Measurements from ENCODE around the gene DGCR2. TPM values are rescaled to one million over a fixed set of nuclear protein-coding genes. Genes with fewer than 3 reads are reported as not detected.
A peak's percentile ranks its signal among the peaks of the same experiment; 100 is the strongest.

DGCR2 gene
- total RNA-seq, 2 experiments from 2014 or later = 29.7 to 30.8 TPM

DNA sequence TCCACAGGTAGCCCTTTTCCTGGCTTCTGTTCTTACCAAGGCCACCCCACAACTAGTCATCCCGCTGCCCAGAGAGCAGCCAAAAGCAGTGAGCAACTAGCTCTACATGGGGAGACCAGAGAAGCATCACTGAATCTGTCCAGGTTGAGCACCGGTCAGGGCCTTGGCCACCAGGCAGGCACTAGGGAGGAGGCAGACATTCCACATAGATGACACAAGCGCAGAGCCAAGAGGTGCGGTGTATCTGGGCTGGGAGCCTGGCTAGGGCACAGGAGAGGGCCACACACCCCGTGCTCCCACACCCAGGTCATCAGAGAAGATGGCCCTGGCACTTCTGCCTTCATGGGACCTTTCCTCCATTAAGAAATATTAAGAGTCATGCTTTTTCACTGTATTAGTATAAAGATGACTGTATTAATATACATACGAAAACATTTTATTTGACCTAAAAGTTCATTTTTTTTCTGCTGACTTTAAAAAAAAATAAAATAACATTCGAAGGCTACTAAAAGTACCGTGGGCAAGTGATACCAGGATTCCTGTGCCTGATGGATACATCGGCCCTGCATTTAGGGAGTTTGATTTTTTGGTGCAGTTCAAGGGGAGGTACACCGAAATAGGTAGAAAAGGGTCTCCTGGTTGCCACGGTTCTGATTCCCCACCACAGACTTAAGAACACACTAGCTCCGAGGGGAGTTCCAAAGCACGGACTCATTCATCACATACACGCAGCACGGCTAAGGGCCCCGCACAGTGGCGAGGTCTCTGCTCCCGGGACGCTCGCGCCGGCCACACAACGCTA is 1.2 kb downstream of the DGCR2 start:
- Mint-ChIP-seq H3K27me3 (no peaks in the 10 kb centered on the region), H3K9me3 (no peaks in the 10 kb centered on the region), H3K36me3 (ENCODE audit: low read depth) (peaks cover 3% of the 10 kb centered on the region), H3K4me3 (peak overlapping the region; percentile 79), H3K4me1 (peaks cover 49% of the 10 kb centered on the region), H3K27ac (peak overlapping the region; percentile 62)
- DNase-seq = no peak
- CTCF ChIA-PET = interaction anchor here (2.5 to 3.5 kb wide), 2 partner anchors 10 to 24 kb away, joined by 10 to 17 read pairs; partner anchors contain the start of gene ESS2
- POLR2A ChIA-PET = interaction anchor here (1.0 to 2.8 kb wide), 6 partner anchors 10 to 358 kb away, joined by 3 to 41 read pairs (median 6); partner anchors contain the start of genes CDC45, ESS2 and UFD1

DNA sequence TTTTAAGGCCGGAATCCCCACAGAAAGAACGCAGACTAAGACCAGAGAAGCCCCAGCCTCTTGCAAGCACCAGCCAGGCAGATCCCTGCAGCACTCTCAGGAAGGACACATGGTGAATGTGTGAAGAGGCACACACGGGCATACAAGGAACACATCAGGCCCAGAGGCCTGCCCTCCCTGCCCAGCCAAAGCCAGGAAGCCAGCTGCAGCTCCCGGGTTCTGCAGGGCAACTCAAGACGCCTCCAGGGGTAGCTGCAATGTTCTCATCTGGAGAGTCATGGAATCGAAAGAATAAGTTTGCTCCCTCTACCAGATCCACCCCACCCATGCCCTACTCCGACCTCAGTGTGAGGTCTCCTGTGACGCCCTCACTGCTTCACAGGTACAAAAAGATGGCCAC is 2.3 kb downstream of the DGCR2 start:
- Mint-ChIP-seq H3K27me3 (no peaks in the 10 kb centered on the region), H3K4me3 (peak overlapping the region; percentile 13), H3K4me1 (peaks cover 51% of the 10 kb centered on the region), H3K36me3 (ENCODE audit: low read depth) (peaks cover 3% of the 10 kb centered on the region), H3K9me3 (no peaks in the 10 kb centered on the region), H3K27ac (no peak overlapping the region)
- ChIA-PET POLR2A (interaction anchor here (2.8 kb wide), 1 partner anchor 9 kb away, joined by 41 read pairs; no protein-coding TSS in a partner anchor), CTCF (interaction anchor here (2.7 kb wide), 1 partner anchor 24 kb away, joined by 10 read pairs; the partner anchor contains the start of gene ESS2)
- DNase-seq = no peak

DNA sequence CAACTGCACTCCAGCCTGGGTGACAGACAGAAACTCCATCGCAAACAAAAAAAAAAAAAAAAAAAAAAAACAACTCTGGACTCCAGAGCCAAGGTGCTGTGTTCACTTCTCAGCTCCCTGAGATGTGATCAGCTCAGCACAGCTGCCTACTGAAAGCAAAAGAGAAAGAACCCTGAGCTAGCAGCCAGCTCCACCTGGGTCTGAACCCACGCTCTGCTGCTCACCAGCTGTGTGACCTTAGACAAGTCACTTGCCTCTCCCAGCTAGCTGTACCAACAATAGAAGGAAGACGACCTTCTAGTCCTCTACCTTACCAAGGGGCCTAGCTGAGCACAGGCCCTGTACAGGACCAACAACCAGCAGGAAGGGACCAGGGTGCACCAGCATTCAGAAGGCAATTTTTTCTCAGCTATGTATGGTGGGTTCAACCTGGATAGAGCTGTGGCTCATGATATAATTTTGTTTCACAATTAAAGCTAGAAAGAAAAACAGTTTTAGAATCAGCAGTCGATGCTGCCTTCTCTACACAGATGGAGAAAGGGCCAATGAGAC is 3.8 kb downstream of the DGCR2 start:
- POLR2A ChIA-PET = no interaction called here
- CTCF ChIA-PET = interaction anchor here (0.7 to 2.7 kb wide), 3 partner anchors 8 to 26 kb away, joined by 3 to 10 read pairs (median 4); partner anchors contain the start of gene ESS2
- H3K27ac Mint-ChIP-seq = no peak overlapping the region
- H3K27me3 Mint-ChIP-seq = no peaks in the 10 kb centered on the region
- no peaks in the 10 kb centered on the region for H3K9me3 Mint-ChIP-seq
- no peak overlapping the region for H3K4me3 Mint-ChIP-seq
- H3K4me1 Mint-ChIP-seq = peaks cover 55% of the 10 kb centered on the region
- no peak for DNase-seq
- H3K36me3 Mint-ChIP-seq (ENCODE audit: low read depth) = peaks cover 3% of the 10 kb centered on the region

DNA sequence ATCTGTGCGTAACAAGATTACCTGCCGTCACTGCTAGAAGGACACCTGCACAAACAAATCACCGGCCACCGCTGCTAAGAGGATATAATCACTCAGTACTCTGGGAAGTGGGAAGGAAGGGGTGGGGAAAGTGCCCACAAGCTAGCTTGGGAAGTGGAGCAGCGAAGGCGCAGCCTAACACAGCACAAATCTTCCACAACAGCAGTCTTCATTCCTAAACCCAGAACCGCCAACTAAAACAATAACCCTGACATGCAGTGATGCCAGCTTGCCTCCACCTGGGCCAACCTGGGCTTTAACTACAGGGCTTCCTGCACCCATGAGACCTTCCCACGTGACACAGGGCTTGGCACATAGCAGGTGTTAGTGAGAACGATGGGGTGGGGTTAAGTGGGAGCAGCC is 5.1 kb downstream of the DGCR2 start:
- no peak overlapping the region for H3K4me3 Mint-ChIP-seq
- no peaks in the 10 kb centered on the region for H3K27me3 Mint-ChIP-seq
- ChIA-PET POLR2A (interaction anchor here (3.3 kb wide), 1 partner anchor 27 kb away, joined by 12 read pairs; the partner anchor contains the start of gene ESS2), CTCF (interaction anchor here (2.0 to 2.7 kb wide), 2 partner anchors 10 to 27 kb away, joined by 8 to 10 read pairs; partner anchors contain the start of gene ESS2)
- H3K36me3 Mint-ChIP-seq (ENCODE audit: low read depth) = peaks cover 3% of the 10 kb centered on the region
- H3K27ac Mint-ChIP-seq = no peak overlapping the region
- DNase-seq = no peak
- peaks cover 52% of the 10 kb centered on the region for H3K4me1 Mint-ChIP-seq
- H3K9me3 Mint-ChIP-seq = no peaks in the 10 kb centered on the region

DNA sequence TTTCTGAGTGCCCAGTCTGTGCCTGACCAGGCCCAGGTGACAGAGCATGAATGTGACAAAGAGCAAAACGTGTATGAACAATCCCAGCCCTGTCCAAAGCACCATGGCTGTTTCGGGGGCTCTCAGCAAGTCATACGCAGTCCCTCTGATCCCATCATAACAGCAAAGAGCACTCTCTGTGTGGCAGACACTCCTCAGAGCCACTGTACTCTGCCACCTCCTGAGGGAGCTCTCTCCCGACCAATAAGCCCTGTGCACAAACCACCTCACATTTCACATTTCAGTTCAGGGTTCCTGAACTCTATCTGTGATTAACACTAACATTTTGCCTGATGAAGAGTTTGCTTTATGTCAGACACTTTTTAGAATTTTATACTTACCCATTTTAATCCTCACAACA is 6.6 kb downstream of the DGCR2 start:
- no peak overlapping the region for H3K27ac Mint-ChIP-seq
- H3K27me3 Mint-ChIP-seq = no peaks in the 10 kb centered on the region
- POLR2A ChIA-PET = interaction anchor here (3.3 kb wide), 1 partner anchor 29 kb away, joined by 12 read pairs; the partner anchor contains the start of gene ESS2
- H3K4me1 Mint-ChIP-seq = peaks cover 52% of the 10 kb centered on the region
- H3K9me3 Mint-ChIP-seq = no peaks in the 10 kb centered on the region
- CTCF ChIA-PET = interaction anchor here (2.0 kb wide), 1 partner anchor 9 kb away, joined by 8 read pairs; no protein-coding TSS in a partner anchor
- H3K36me3 Mint-ChIP-seq (ENCODE audit: low read depth) = peaks cover 2% of the 10 kb centered on the region
- DNase-seq = no peak
- no peak overlapping the region for H3K4me3 Mint-ChIP-seq

DNA sequence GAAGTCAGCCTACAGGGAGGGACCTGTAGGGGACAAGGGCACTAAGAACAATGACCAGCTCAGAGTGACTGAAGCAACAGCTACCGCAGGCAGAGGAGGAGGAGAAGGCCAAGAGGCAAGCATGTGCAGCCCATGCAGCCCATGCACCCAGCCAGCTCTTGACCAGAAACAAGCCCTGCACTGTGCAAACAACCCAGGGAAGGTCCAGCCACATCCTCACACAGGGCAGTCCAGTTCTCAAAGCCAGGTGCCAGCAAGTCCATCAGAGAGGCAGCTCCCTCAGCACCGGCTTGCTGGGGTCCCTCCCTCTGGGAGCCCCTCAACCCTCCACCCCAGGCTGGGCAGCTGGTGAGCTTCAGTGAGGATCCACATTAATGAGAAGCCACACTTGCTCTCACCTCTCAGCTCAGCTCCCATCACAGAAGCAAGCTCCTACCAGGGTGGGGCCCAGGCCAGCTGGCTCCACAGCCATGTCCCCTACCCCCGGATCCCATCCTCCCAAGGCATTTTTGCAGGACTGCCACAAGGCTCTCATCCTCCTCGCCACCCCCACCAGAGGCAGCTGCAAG is 7.1 kb downstream of the DGCR2 start:
- H3K27ac Mint-ChIP-seq = no peak overlapping the region
- no peak overlapping the region for H3K4me3 Mint-ChIP-seq
- peaks cover 2% of the 10 kb centered on the region for H3K36me3 Mint-ChIP-seq (ENCODE audit: low read depth)
- no peaks in the 10 kb centered on the region for H3K27me3 Mint-ChIP-seq
- DNase-seq = no peak
- ChIA-PET POLR2A (interaction anchor here (3.3 kb wide), 1 partner anchor 29 kb away, joined by 12 read pairs; the partner anchor contains the start of gene ESS2), CTCF (no interaction called here)
- H3K4me1 Mint-ChIP-seq = peaks cover 50% of the 10 kb centered on the region
- H3K9me3 Mint-ChIP-seq = no peaks in the 10 kb centered on the region

DNA sequence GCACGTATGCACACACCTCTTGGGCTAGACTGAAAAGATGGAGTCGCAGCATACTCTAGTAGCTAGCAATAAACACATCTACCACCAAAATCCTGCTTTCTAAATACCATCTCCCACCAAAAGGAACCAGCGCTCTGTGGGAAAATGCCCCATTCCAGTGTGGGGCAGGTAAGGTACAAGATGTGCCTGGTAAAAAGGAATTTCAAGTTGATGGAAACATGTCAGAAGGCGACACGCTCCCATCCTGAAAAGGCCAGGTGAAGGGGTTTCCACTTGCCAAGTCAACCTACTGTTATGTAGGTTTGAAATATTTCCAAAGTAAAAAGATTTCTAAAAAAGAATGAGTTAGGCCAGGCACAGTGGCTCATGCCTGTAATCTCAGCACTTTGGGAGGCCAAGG is 8.8 kb downstream of the DGCR2 start:
- Mint-ChIP-seq H3K36me3 (ENCODE audit: low read depth) (peaks cover 2% of the 10 kb centered on the region), H3K4me3 (no peak overlapping the region), H3K4me1 (peaks cover 52% of the 10 kb centered on the region), H3K27ac (no peak overlapping the region), H3K9me3 (no peaks in the 10 kb centered on the region), H3K27me3 (no peaks in the 10 kb centered on the region)
- CTCF ChIA-PET = no interaction called here
- DNase-seq = no peak
- POLR2A ChIA-PET = interaction anchor here (3.3 kb wide), 1 partner anchor 31 kb away, joined by 12 read pairs; the partner anchor contains the start of gene ESS2

DNA sequence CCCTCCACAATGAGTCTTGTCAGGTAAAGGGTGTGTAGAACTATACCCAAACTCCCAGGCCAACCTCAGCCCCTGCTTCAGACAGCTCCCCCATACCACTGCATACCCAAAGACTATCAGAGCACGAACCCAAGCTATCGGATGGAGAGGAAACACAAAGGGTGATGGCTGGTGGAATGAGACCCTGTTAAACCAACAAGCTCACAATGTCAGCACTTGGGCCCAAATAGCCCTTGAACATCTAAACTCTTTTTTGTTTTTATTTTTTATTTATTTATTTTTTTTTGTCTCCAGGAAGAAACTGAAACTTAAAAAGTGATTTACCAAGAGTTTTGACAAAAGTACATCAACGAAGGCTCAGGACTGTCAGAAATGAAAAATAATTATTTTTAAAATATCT is 10.6 kb downstream of the DGCR2 start:
- peaks cover 57% of the 10 kb centered on the region for H3K4me1 Mint-ChIP-seq
- H3K9me3 Mint-ChIP-seq = no peaks in the 10 kb centered on the region
- ChIA-PET POLR2A (interaction anchor here (2.3 to 3.7 kb wide), 2 partner anchors 10 to 33 kb away, joined by 10 to 41 read pairs; partner anchors contain the start of genes DGCR2 and ESS2), CTCF (interaction anchor here (2.0 kb wide), 1 partner anchor 10 kb away, joined by 10 read pairs; the partner anchor contains the start of gene DGCR2)
- no peaks in the 10 kb centered on the region for H3K27me3 Mint-ChIP-seq
- H3K4me3 Mint-ChIP-seq = no peak overlapping the region
- no peak for DNase-seq
- peaks cover 7% of the 10 kb centered on the region for H3K36me3 Mint-ChIP-seq (ENCODE audit: low read depth)
- H3K27ac Mint-ChIP-seq = no peak overlapping the region

DNA sequence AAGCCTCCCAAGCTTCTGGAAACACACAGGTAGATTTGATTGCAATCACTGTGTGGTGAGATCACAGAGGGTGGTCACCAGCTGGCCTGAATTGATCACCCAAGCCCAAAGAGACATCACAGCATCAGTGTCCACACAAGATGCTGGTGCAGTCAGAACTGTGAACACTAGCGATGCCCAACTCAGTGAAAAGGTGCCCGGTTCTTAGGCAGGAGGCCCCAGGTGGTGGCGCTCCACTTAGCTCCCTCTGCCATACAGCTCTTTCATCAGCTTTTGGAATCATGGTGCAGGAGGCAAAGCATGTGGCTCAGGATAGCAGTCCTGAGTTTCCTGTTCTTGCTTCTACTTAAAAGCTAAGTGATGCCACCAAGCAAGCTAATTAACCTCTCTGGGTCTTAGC is 11.1 kb downstream of the DGCR2 start:
- ChIA-PET CTCF (interaction anchor here (0.7 to 2.0 kb wide), 3 partner anchors 11 to 468 kb away, joined by 3 to 10 read pairs (median 8); partner anchors contain the start of genes DGCR2 and ESS2), POLR2A (interaction anchor here (2.3 to 3.7 kb wide), 2 partner anchors 10 to 33 kb away, joined by 10 to 41 read pairs; partner anchors contain the start of genes DGCR2 and ESS2)
- H3K27me3 Mint-ChIP-seq = no peaks in the 10 kb centered on the region
- H3K27ac Mint-ChIP-seq = peak overlapping the region; percentile 8
- peaks cover 7% of the 10 kb centered on the region for H3K36me3 Mint-ChIP-seq (ENCODE audit: low read depth)
- H3K9me3 Mint-ChIP-seq = no peaks in the 10 kb centered on the region
- H3K4me1 Mint-ChIP-seq = peaks cover 55% of the 10 kb centered on the region
- no peak for DNase-seq
- no peak overlapping the region for H3K4me3 Mint-ChIP-seq

DNA sequence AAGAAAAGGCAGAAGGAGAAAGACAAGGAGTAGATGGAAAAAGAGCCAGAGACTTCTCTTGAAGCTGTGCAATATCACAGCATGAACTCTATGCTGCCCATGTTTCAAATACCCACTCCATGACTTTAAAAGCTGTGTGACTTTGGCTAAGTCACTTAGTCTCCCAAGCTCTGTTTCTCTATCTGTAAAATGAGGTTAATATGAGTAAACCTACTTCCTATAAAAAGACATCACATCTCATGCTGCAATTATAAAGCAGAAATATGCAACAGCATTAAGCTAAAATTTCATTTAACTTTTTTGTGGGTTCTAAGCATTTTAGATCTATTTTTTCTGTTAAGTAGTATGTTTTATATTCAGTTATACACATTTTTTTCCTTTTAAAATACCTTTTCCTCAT is 11.6 kb downstream of the DGCR2 start:
- POLR2A ChIA-PET = interaction anchor here (0.9 to 3.7 kb wide), 3 partner anchors 11 to 39 kb away, joined by 3 to 41 read pairs (median 10); partner anchors contain the start of genes DGCR2 and ESS2
- no peak for DNase-seq
- Mint-ChIP-seq H3K36me3 (ENCODE audit: low read depth) (peaks cover 7% of the 10 kb centered on the region), H3K4me3 (no peak overlapping the region), H3K9me3 (no peaks in the 10 kb centered on the region), H3K4me1 (peaks cover 54% of the 10 kb centered on the region), H3K27me3 (no peaks in the 10 kb centered on the region), H3K27ac (no peak overlapping the region)
- CTCF ChIA-PET = interaction anchor here (0.7 to 2.0 kb wide), 4 partner anchors 8 to 469 kb away, joined by 3 to 10 read pairs (median 6); partner anchors contain the start of genes DGCR2 and ESS2

DNA sequence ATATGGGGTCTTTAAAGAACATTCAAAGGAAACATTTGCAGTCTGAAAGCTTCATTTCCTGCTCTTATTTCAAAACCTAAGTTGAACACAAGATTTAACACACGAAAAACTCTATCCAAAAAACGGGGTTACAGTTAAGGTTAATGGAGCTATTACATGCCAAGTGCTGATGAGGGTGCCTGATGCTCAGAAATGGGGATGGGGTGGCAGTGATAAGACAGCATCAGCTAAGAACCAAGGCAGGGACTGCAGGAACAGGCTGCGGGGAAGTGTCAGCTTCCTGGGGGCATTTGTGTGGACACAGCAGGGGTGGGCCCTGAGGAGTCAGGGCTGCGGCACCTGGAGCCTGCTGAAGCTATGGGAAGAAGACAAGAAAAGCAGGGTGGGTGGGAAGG is 12.2 kb downstream of the DGCR2 start:
- peak overlapping the region; percentile 50 for H3K4me3 Mint-ChIP-seq
- H3K27ac Mint-ChIP-seq = peak overlapping the region; percentile 81
- CTCF ChIA-PET = interaction anchor here (1.0 to 2.0 kb wide), 3 partner anchors 8 to 34 kb away, joined by 4 to 10 read pairs (median 8); partner anchors contain the start of genes DGCR2 and ESS2
- peaks cover 7% of the 10 kb centered on the region for H3K36me3 Mint-ChIP-seq (ENCODE audit: low read depth)
- peaks cover 54% of the 10 kb centered on the region for H3K4me1 Mint-ChIP-seq
- DNase-seq = no peak
- no peaks in the 10 kb centered on the region for H3K9me3 Mint-ChIP-seq
- POLR2A ChIA-PET = interaction anchor here (0.9 to 3.7 kb wide), 3 partner anchors 11 to 39 kb away, joined by 3 to 41 read pairs (median 10); partner anchors contain the start of genes DGCR2 and ESS2
- H3K27me3 Mint-ChIP-seq = no peaks in the 10 kb centered on the region

Data from activated CD4-positive, alpha-beta memory T cell treated with anti-CD3 and anti-CD28 coated beads, Interleukin-2, amount 10 ng/mL, durations not matched to agents 7 days and 5 days (primary cell).